Endothelial cell of umbilical vein (primary cell): ENCODE data around the gene MDFI. TPM values are rescaled to one million over a fixed set of nuclear protein-coding genes. Genes with fewer than 3 reads are reported as not detected.

Source experiments
- BruUV-seq: library from RNA; stranded (reverse); fragments of 400-500 nt; replicated peaks from 2 replicates; lab custom pipeline; 2021; lab: Mats Ljungman, UMichigan
- CTCF ChIA-PET: fragments of 300-600, 350-600 bp; sonication (Branson Sonifier 250); formaldehyde crosslinking; loops from one replicate; lab custom pipeline; 2021; ENCODE audit warnings: antibody characterized with exemption, inconsistent platforms; lab: Charles Lee
- POLR2A ChIA-PET: fragments of 300-600, 350-600 bp; sonication (Branson Sonifier 250); formaldehyde crosslinking; loops from one replicate; lab custom pipeline; 2021; ENCODE audit warnings: antibody characterized with exemption, inconsistent platforms; lab: Charles Lee
- DNase-seq: peaks from one replicate; pipeline ENCODE4 v3.0.0-alpha.2; 2011; ENCODE audit warnings: low read depth, low spot score
- FAIRE-seq: peaks from 2 replicates; lab custom pipeline; 2011; peaks lifted over from hg19 to GRCh38; lab: Jason Lieb, UNC
- H2AFZ ChIP-seq: 2 replicates; pipeline ENCODE4 v1.6.0; 2012; ENCODE audit warnings: low read depth, low read length, control low read depth, inconsistent platforms
- H3K27ac ChIP-seq: 2 replicates; pipeline ENCODE4 v1.5.1; 2011; ENCODE audit warnings: low read depth, mild to moderate bottlenecking, control low read depth, low read length, moderate library complexity; ENCODE audit not compliant: insufficient read depth
- H3K27me3 ChIP-seq, 2 experiments: 2 replicates each; pipeline versions ENCODE4 v1.6.0 to v1.6.1; 2011; ENCODE audit warnings: low read length in 2 of 2, mixed read lengths in 1 of 2; ENCODE audit not compliant: control insufficient read depth in 2 of 2, insufficient read depth in 2 of 2
- H3K36me3 ChIP-seq, 2 experiments: 2 replicates in 1 of 2; 3 replicates in 1 of 2; pipeline ENCODE4 v1.5.1; 2011; ENCODE audit warnings: low read length in 2 of 2, mild to moderate bottlenecking in 1 of 2, moderate library complexity in 1 of 2; ENCODE audit not compliant: control insufficient read depth in 2 of 2, insufficient read depth in 2 of 2; ENCODE audit errors: extremely low read depth in 1 of 2
- H3K4me1 ChIP-seq: 3 replicates; pipeline ENCODE4 v1.5.1; 2011; ENCODE audit warnings: mild to moderate bottlenecking, low read length; ENCODE audit not compliant: control insufficient read depth, insufficient read depth; ENCODE audit errors: extremely low read depth
- H3K4me2 ChIP-seq: 2 replicates; pipeline ENCODE4 v1.6.1; 2011; ENCODE audit warnings: low read length, control low read depth, mixed read lengths; ENCODE audit not compliant: insufficient read depth
- H3K4me3 ChIP-seq, 3 experiments: fragments of 200-600 bp in 1 of 3; sonication (generic), shearing (Covaris generic) in 1 of 3; replicated peaks in 1 of 3; 2 replicates each; pipeline ENCODE4 v1.5.1; 2011 to 2016; ENCODE audit warnings: control low read depth in 3 of 3, low read length in 3 of 3, mild to moderate bottlenecking in 2 of 3, inconsistent platforms in 1 of 3, low read depth in 1 of 3, moderate library complexity in 1 of 3; ENCODE audit not compliant: insufficient read depth in 1 of 3
- H3K79me2 ChIP-seq: 2 replicates; pipeline ENCODE4 v1.6.0; 2012; ENCODE audit warnings: low read length, inconsistent platforms; ENCODE audit not compliant: control insufficient read depth, insufficient read depth
- H3K9ac ChIP-seq: replicated peaks from 2 replicates; pipeline ENCODE3; 2011; ENCODE audit warnings: low read length, control low read depth; ENCODE audit not compliant: insufficient read depth; ENCODE audit errors: extremely low read depth
- H3K9me1 ChIP-seq: replicated peaks from 3 replicates; pipeline ENCODE4 v1.6.0; 2011; ENCODE audit warnings: mild to moderate bottlenecking, low read length; ENCODE audit not compliant: control insufficient read depth, insufficient read depth; ENCODE audit errors: extremely low read depth
- H3K9me3 ChIP-seq: replicated peaks from 2 replicates; pipeline ENCODE4 v1.5.1; 2012; ENCODE audit warnings: low read length, inconsistent platforms; ENCODE audit not compliant: control insufficient read depth, insufficient read depth
- H4K20me1 ChIP-seq: replicated peaks from 2 replicates; pipeline ENCODE3; 2011; ENCODE audit warnings: mild to moderate bottlenecking, low read length; ENCODE audit not compliant: control insufficient read depth, insufficient read depth; ENCODE audit errors: extremely low read depth
- EZH2 ChIP-seq: IDR thresholded peaks from 2 replicates; pipeline ENCODE4 v1.6.1; 2012; ENCODE audit warnings: borderline replicate concordance, low read depth, mild to moderate bottlenecking, moderate library complexity, low read length, inconsistent platforms; ENCODE audit not compliant: severe bottlenecking
- FOS ChIP-seq: IDR thresholded peaks from 2 replicates; pipeline ENCODE4 v1.6.1; 2011; ENCODE audit warnings: mild to moderate bottlenecking, low read length, moderate library complexity, borderline replicate concordance; ENCODE audit not compliant: insufficient read depth
- JUN ChIP-seq: IDR thresholded peaks from 2 replicates; pipeline ENCODE4 v1.6.1; 2011; ENCODE audit warnings: borderline replicate concordance, low read depth; ENCODE audit not compliant: insufficient read length, insufficient read depth
- MYC ChIP-seq: IDR thresholded peaks from one replicate; pipeline ENCODE4 v1.6.1; 2011; ENCODE audit warnings: mild to moderate bottlenecking, low read depth, low read length
- dilution Hi-C: fragments of 300-500 bp; cut with MboI; formaldehyde crosslinking; loops from one replicate; pipeline ENCODE4 v1.15.0; 2019; ENCODE audit warnings: low sequenced_read_pairs; ENCODE audit not compliant: extremely low pct_ligation_motif_present
- intact Hi-C: fragments of 100-400 bp; cut with micrococcal nuclease; formaldehyde crosslinking; loops from one replicate; pipeline ENCODE4 v1.10.0; 2022
- polyA plus RNA-seq, 4 experiments: library from polyadenylated mRNA; depleted of rRNA in 3 of 4; stranded (reverse) in 3 of 4; unstranded in 1 of 4; fragments of >200 nt; gene quantifications; 2 replicates each; pipeline versions ENCODE4 v1.2.1 to v1.2.3, GENCODE V29; 2011 to 2012; ENCODE audit warnings: missing spikeins in 1 of 4
- total RNA-seq: library from RNA; stranded (reverse); gene quantifications from 2 replicates; pipeline ENCODE4 v1.2.3, GENCODE V29; 2021

MDFI gene
- total and polyA plus RNA-seq, 2 donors (not counting 3 experiments of a cell fraction or from before 2014, with no cell fraction given), result 32.4 to 74.1 TPM

- CTCF ChIA-PET, result interaction anchor here (0.9 kb wide), 1 partner anchor 20 kb away, joined by 3 read pairs; no protein-coding TSS in a partner anchor
Measured at GRCh38 chr6:41622206-41622988, 15.9 kb upstream of the MDFI start.

GRCh38 chr6:41623330-41623729, 14.9 kb upstream of the MDFI start:
- dilution Hi-C loops, result no loop called here
- CTCF ChIA-PET, result no interaction called here
- DNase-seq, result no peak
- no peak overlapping the region for H2AFZ ChIP-seq
- no peaks in the 10 kb centered on the region for H3K79me2 ChIP-seq
- H3K4me3 ChIP-seq, result no peak overlapping the region
- H3K4me2 ChIP-seq, result no peak overlapping the region
- BruUV-seq, result no TSS peak
- intact Hi-C loops, result no loop called here
- FAIRE-seq, result no peak
- no peak overlapping the region for H3K27ac ChIP-seq
- H3K9ac ChIP-seq, result no peak overlapping the region
- H3K9me1 ChIP-seq, result no peaks in the 10 kb centered on the region
- no peaks in the 10 kb centered on the region for H4K20me1 ChIP-seq
- no peaks in the 10 kb centered on the region for H3K9me3 ChIP-seq
- TF ChIP-seq MYC, result no peak
- peaks cover 2 to 6% of the 10 kb centered on the region in 2 experiments for H3K27me3 ChIP-seq
- POLR2A ChIA-PET, result interaction anchor here (0.7 kb wide), 1 partner anchor 25 kb away, joined by 5 read pairs; no protein-coding TSS in a partner anchor
- peaks cover 25% of the 10 kb centered on the region for H3K4me1 ChIP-seq
- no peaks in the 10 kb centered on the region for H3K36me3 ChIP-seq

More at GRCh38 chr6:41622206-41622988, 15.9 kb upstream of the MDFI start:
- Histone ChIP-seq H3K9me3 (no peaks in the 10 kb centered on the region), H2AFZ (no peak overlapping the region), H4K20me1 (no peaks in the 10 kb centered on the region), H3K9ac (no peak overlapping the region), H3K4me1 (peaks cover 25% of the 10 kb centered on the region), H3K79me2 (no peaks in the 10 kb centered on the region), H3K4me2 (no peak overlapping the region), H3K9me1 (no peaks in the 10 kb centered on the region), H3K27ac (no peak overlapping the region), H3K36me3 (no peaks in the 10 kb centered on the region), H3K27me3 (peaks cover 2 to 7% of the 10 kb centered on the region in 2 experiments), H3K4me3 (no peak overlapping the region)
- no TSS peak for BruUV-seq
- POLR2A ChIA-PET, result interaction anchor here (0.7 kb wide), 1 partner anchor 26 kb away, joined by 5 read pairs; no protein-coding TSS in a partner anchor
- TF ChIP-seq JUN, result no peak
- no peak for TF ChIP-seq FOS
- no peak for TF ChIP-seq EZH2
- no peak for FAIRE-seq
- dilution Hi-C loops, result no loop called here
- intact Hi-C loops, result no loop called here
- DNase-seq, result no peak
